Measurements from ENCODE around the gene GPR137C. TPM values are rescaled to one million over a fixed set of nuclear protein-coding genes. Genes with fewer than 3 reads are reported as not detected.

GPR137C gene
- total RNA-seq, 1 donor from 2014 or later = 0.97 TPM

- TF ChIP-seq CTCF (IDR thresholded peaks at IDR 0.05) = no peak
- no peak overlapping the region for H3K4me3 ChIP-seq
- H3K4me1 ChIP-seq = no peaks in the 10 kb centered on the region
- DNase-seq = no peak
- H3K36me3 ChIP-seq = no peaks in the 10 kb centered on the region
- intact Hi-C loops (cut with DNase I) = no loop called here
- ATAC-seq = no peak
- no peaks in the 10 kb centered on the region for H3K27me3 ChIP-seq (ENCODE audit: low read depth)
- no peaks in the 10 kb centered on the region for H3K9me3 ChIP-seq
- H3K27ac ChIP-seq = no peak overlapping the region
These were observed 43.7 kb downstream of the GPR137C start for GRCh38 chr14:52596320-52596719.

GRCh38 chr14:52596861-52597260, 44.2 kb downstream of the GPR137C start:
- ATAC-seq = no peak
- no peak for DNase-seq
- intact Hi-C loops (cut with DNase I) = no loop called here
- no peak overlapping the region for H3K4me3 ChIP-seq
- H3K4me1 ChIP-seq = no peaks in the 10 kb centered on the region
- no peaks in the 10 kb centered on the region for H3K36me3 ChIP-seq
- TF ChIP-seq CTCF (IDR thresholded peaks at IDR 0.05) = no peak
- H3K27me3 ChIP-seq (ENCODE audit: low read depth) = no peaks in the 10 kb centered on the region
- no peaks in the 10 kb centered on the region for H3K9me3 ChIP-seq
- no peak overlapping the region for H3K27ac ChIP-seq

- Histone ChIP-seq H3K27ac (no peak overlapping the region), H3K4me3 (no peak overlapping the region), H3K4me1 (no peaks in the 10 kb centered on the region), H3K9me3 (no peaks in the 10 kb centered on the region), H3K27me3 (ENCODE audit: low read depth) (no peaks in the 10 kb centered on the region), H3K36me3 (no peaks in the 10 kb centered on the region)
- TF ChIP-seq CTCF (IDR thresholded peaks at IDR 0.05) = no peak
- ATAC-seq = no peak
- no peak for DNase-seq
- intact Hi-C loops (cut with DNase I) = no loop called here
These were observed 45.9 kb downstream of the GPR137C start for GRCh38 chr14:52598568-52598967.

- DNase-seq (no peak), ATAC-seq (no peak)
- Histone ChIP-seq H3K4me3 (no peak overlapping the region), H3K36me3 (no peaks in the 10 kb centered on the region), H3K27ac (no peak overlapping the region), H3K9me3 (peaks cover 5% of the 10 kb centered on the region), H3K27me3 (ENCODE audit: low read depth) (no peaks in the 10 kb centered on the region), H3K4me1 (no peaks in the 10 kb centered on the region)
- no peak for TF ChIP-seq CTCF (IDR thresholded peaks at IDR 0.05)
- intact Hi-C loops (cut with DNase I) = no loop called here
These were observed 47.3 kb downstream of the GPR137C start for GRCh38 chr14:52599974-52600373.

GRCh38 chr14:52602131-52602530, 49.5 kb downstream of the GPR137C start:
- intact Hi-C loops (cut with DNase I) = no loop called here
- H3K4me3 ChIP-seq = no peak overlapping the region
- H3K27ac ChIP-seq = no peak overlapping the region

More at GRCh38 chr14:52602131-52602530, 49.5 kb downstream of the GPR137C start:
- no peak for ATAC-seq
- H3K9me3 ChIP-seq = peaks cover 5% of the 10 kb centered on the region
- H3K27me3 ChIP-seq (ENCODE audit: low read depth) = no peaks in the 10 kb centered on the region
- TF ChIP-seq CTCF (IDR thresholded peaks at IDR 0.05) = no peak
- no peaks in the 10 kb centered on the region for H3K4me1 ChIP-seq
- no peaks in the 10 kb centered on the region for H3K36me3 ChIP-seq
- no peak for DNase-seq
